ENCODE measurements around the gene GNPNAT1. TPM values are rescaled to one million over a fixed set of nuclear protein-coding genes. Genes with fewer than 3 reads are reported as not detected.
"Not testable (repeated sequence)": the region's sequence is repeated elsewhere in the genome, so short reads cannot be mapped to it uniquely, and the experiment has no call there.

GNPNAT1 gene
- total RNA-seq, 1 experiment from 2014 or later: 28.3 TPM

GRCh38 chr14:52778702-52779101 lies 12.7 kb downstream of the GNPNAT1 start:
- H3K36me3 ChIP-seq: peaks cover 65% of the 10 kb centered on the region
- no peaks in the 10 kb centered on the region for H3K9me3 ChIP-seq (replicated peaks)
- H3K27me3 ChIP-seq (replicated peaks): no peaks in the 10 kb centered on the region

GRCh38 chr14:52776816-52777215 lies 14.6 kb downstream of the GNPNAT1 start:
- H3K27me3 ChIP-seq (replicated peaks): no peaks in the 10 kb centered on the region
- DNase-seq (ENCODE audit: low read depth in 1 of 2, low spot score in 2 of 2): no peak
- H3K9me3 ChIP-seq (replicated peaks): no peaks in the 10 kb centered on the region
- H3K36me3 ChIP-seq: peaks cover 64% of the 10 kb centered on the region
- H3K27ac ChIP-seq: no peak overlapping the region
- no peak overlapping the region for H3K4me3 ChIP-seq
- no peaks in the 10 kb centered on the region for H3K4me1 ChIP-seq (replicated peaks)

More at GRCh38 chr14:52778702-52779101, 12.7 kb downstream of the GNPNAT1 start:
- Histone ChIP-seq H3K4me3 (no peak overlapping the region), H3K4me1 (replicated peaks) (no peaks in the 10 kb centered on the region), H3K27ac (no peak overlapping the region)
- no peak for DNase-seq (ENCODE audit: low read depth in 1 of 2, low spot score in 2 of 2)

- Histone ChIP-seq H3K27me3 (replicated peaks) (no peaks in the 10 kb centered on the region), H3K27ac (no peak overlapping the region), H3K4me1 (replicated peaks) (no peaks in the 10 kb centered on the region), H3K9me3 (replicated peaks) (no peaks in the 10 kb centered on the region), H3K36me3 (peaks cover 25% of the 10 kb centered on the region), H3K4me3 (no peak overlapping the region)
- no peak for DNase-seq (ENCODE audit: low read depth in 1 of 2, low spot score in 2 of 2)
These were observed 21.5 kb downstream of the GNPNAT1 start for GRCh38 chr14:52769887-52770286.

GRCh38 chr14:52767058-52767833 lies 24.2 kb downstream of the GNPNAT1 start:
- no peak overlapping the region for H3K4me3 ChIP-seq
- H3K4me1 ChIP-seq (replicated peaks): no peaks in the 10 kb centered on the region
- H3K27ac ChIP-seq: no peak overlapping the region
- DNase-seq (ENCODE audit: low read depth in 1 of 2, low spot score in 2 of 2): no peak
- peaks cover 13% of the 10 kb centered on the region for H3K36me3 ChIP-seq
- H3K9me3 ChIP-seq (replicated peaks): no peaks in the 10 kb centered on the region
- no peaks in the 10 kb centered on the region for H3K27me3 ChIP-seq (replicated peaks)

- H3K27me3 ChIP-seq (replicated peaks); H3K9me3 ChIP-seq (replicated peaks); H3K27ac ChIP-seq; H3K4me3 ChIP-seq; H3K4me1 ChIP-seq (replicated peaks); DNase-seq (ENCODE audit: low read depth in 1 of 2, low spot score in 2 of 2): not testable (repeated sequence)
- peaks cover 15% of the 10 kb centered on the region for H3K36me3 ChIP-seq
These were observed 28.5 kb downstream of the GNPNAT1 start for GRCh38 chr14:52762923-52763322.

GRCh38 chr14:52759145-52759544 lies 32.3 kb downstream of the GNPNAT1 start:
- H3K36me3 ChIP-seq: peaks cover 15% of the 10 kb centered on the region
- H3K27ac ChIP-seq: no peak overlapping the region
- H3K9me3 ChIP-seq (replicated peaks): no peaks in the 10 kb centered on the region
- DNase-seq (ENCODE audit: low read depth in 1 of 2, low spot score in 2 of 2): no peak
- H3K27me3 ChIP-seq (replicated peaks): no peaks in the 10 kb centered on the region
- no peak overlapping the region for H3K4me3 ChIP-seq
- no peaks in the 10 kb centered on the region for H3K4me1 ChIP-seq (replicated peaks)

GRCh38 chr14:52755607-52756316 lies 35.6 kb downstream of the GNPNAT1 start:
- no peaks in the 10 kb centered on the region for H3K4me1 ChIP-seq (replicated peaks)
- no peak overlapping the region for H3K27ac ChIP-seq
- DNase-seq (ENCODE audit: low read depth in 1 of 2, low spot score in 2 of 2): no peak
- no peaks in the 10 kb centered on the region for H3K9me3 ChIP-seq (replicated peaks)
- peaks cover 12% of the 10 kb centered on the region for H3K36me3 ChIP-seq
- no peak overlapping the region for H3K4me3 ChIP-seq
- no peaks in the 10 kb centered on the region for H3K27me3 ChIP-seq (replicated peaks)

GRCh38 chr14:52748647-52749292 lies 42.6 kb downstream of the GNPNAT1 start:
- Histone ChIP-seq H3K9me3 (replicated peaks) (no peaks in the 10 kb centered on the region), H3K27ac (no peak overlapping the region), H3K27me3 (replicated peaks) (no peaks in the 10 kb centered on the region), H3K4me3 (no peak overlapping the region), H3K4me1 (replicated peaks) (no peaks in the 10 kb centered on the region), H3K36me3 (peaks cover 16% of the 10 kb centered on the region)
- DNase-seq (ENCODE audit: low read depth in 1 of 2, low spot score in 2 of 2): no peak

- Histone ChIP-seq H3K9me3 (replicated peaks) (no peaks in the 10 kb centered on the region), H3K27ac (no peak overlapping the region), H3K4me3 (no peak overlapping the region), H3K4me1 (replicated peaks) (peaks cover 9% of the 10 kb centered on the region), H3K36me3 (peaks cover 7% of the 10 kb centered on the region), H3K27me3 (replicated peaks) (no peaks in the 10 kb centered on the region)
- DNase-seq (ENCODE audit: low read depth in 1 of 2, low spot score in 2 of 2): no peak
These were observed 49.5 kb downstream of the GNPNAT1 start for GRCh38 chr14:52741865-52742264.

- no peaks in the 10 kb centered on the region for H3K9me3 ChIP-seq (replicated peaks)
These were observed 50.7 kb downstream of the GNPNAT1 start for GRCh38 chr14:52740751-52741150.

GRCh38 chr14:52738409-52738808 lies 53.0 kb downstream of the GNPNAT1 start:
- H3K27me3 ChIP-seq (replicated peaks): no peaks in the 10 kb centered on the region

More at GRCh38 chr14:52740751-52741150, 50.7 kb downstream of the GNPNAT1 start:
- no peaks in the 10 kb centered on the region for H3K27me3 ChIP-seq (replicated peaks)
- no peak for DNase-seq (ENCODE audit: low read depth in 1 of 2, low spot score in 2 of 2)
- peaks cover 9% of the 10 kb centered on the region for H3K4me1 ChIP-seq (replicated peaks)
- peaks cover 4% of the 10 kb centered on the region; the same call in 1 of the 2 replicates for H3K36me3 ChIP-seq
- no peak overlapping the region for H3K4me3 ChIP-seq
- H3K27ac ChIP-seq: no peak overlapping the region

GRCh38 chr14:52735921-52736489 lies 55.4 kb downstream of the GNPNAT1 start:
- Histone ChIP-seq H3K27ac (no peak overlapping the region), H3K36me3 (peaks cover 24% of the 10 kb centered on the region; the same call in 1 of the 2 replicates), H3K4me3 (no peak overlapping the region), H3K9me3 (replicated peaks) (no peaks in the 10 kb centered on the region), H3K27me3 (replicated peaks) (no peaks in the 10 kb centered on the region), H3K4me1 (replicated peaks) (0 out of 2 replicates have a peak, but pooled peaks cover 1% of the 10 kb centered on the region)
- DNase-seq (ENCODE audit: low read depth in 1 of 2, low spot score in 2 of 2): no peak

More at GRCh38 chr14:52738409-52738808, 53.0 kb downstream of the GNPNAT1 start:
- no peaks in the 10 kb centered on the region for H3K9me3 ChIP-seq (replicated peaks)
- H3K27ac ChIP-seq: no peak overlapping the region
- H3K4me3 ChIP-seq: no peak overlapping the region
- peaks cover 9% of the 10 kb centered on the region for H3K4me1 ChIP-seq (replicated peaks)
- DNase-seq (ENCODE audit: low read depth in 1 of 2, low spot score in 2 of 2): no peak
- H3K36me3 ChIP-seq: peaks cover 16% of the 10 kb centered on the region; the same call in 1 of the 2 replicates

GRCh38 chr14:52733824-52734223 lies 57.6 kb downstream of the GNPNAT1 start:
- Histone ChIP-seq H3K4me1 (replicated peaks) (0 out of 2 replicates have a peak, but pooled peaks cover 3% of the 10 kb centered on the region), H3K27me3 (replicated peaks) (no peaks in the 10 kb centered on the region)

More at GRCh38 chr14:52733824-52734223, 57.6 kb downstream of the GNPNAT1 start:
- Histone ChIP-seq H3K27ac (no peak overlapping the region), H3K4me3 (no peak overlapping the region), H3K36me3 (peaks cover 32% of the 10 kb centered on the region), H3K9me3 (replicated peaks) (no peaks in the 10 kb centered on the region)
- no peak for DNase-seq (ENCODE audit: low read depth in 1 of 2, low spot score in 2 of 2)
